Esophagus squamous epithelium (tissue), 5 donors: ENCODE results near the gene MPPED2. TPM values are rescaled to one million over a fixed set of nuclear protein-coding genes. Genes with fewer than 3 reads are reported as not detected.

ENCODE experiments used
- DNase-seq: peaks from one replicate; lab custom pipeline; 2025; lab: John Stamatoyannopoulos, UW
- H3K27ac ChIP-seq, 4 donors: fragments of 200-600 bp; sonication (generic); one replicate each; pipeline ENCODE4 v1.5.1; 2016 to 2019; ENCODE audit warnings: mild to moderate bottlenecking in 1 of 4
- H3K27me3 ChIP-seq, 4 donors: fragments of 200-600 bp; sonication (generic); 1 replicate in 3 of 4; 2 replicates in 1 of 4; pipeline versions ENCODE4 v1.5.1 to v1.6.0; 2017 to 2021; ENCODE audit warnings: antibody characterized with exemption in 1 of 4
- H3K36me3 ChIP-seq, 3 donors: fragments of 200-600 bp; sonication (generic); one replicate each; pipeline ENCODE4 v1.5.1; 2016 to 2019
- H3K4me1 ChIP-seq, 3 donors: fragments of 200-600 bp; sonication (generic); one replicate each; pipeline ENCODE4 v1.5.1; 2017 to 2019
- H3K4me3 ChIP-seq, 4 donors: fragments of 200-600 bp; sonication (generic); 1 replicate in 3 of 4; 2 replicates in 1 of 4; pipeline ENCODE4 v1.5.1; 2016 to 2019; ENCODE audit warnings: mild to moderate bottlenecking in 2 of 4, moderate library complexity in 1 of 4
- H3K9me3 ChIP-seq, 3 donors: fragments of 200-600 bp; sonication (generic); one replicate each; pipeline ENCODE4 v1.5.1; 2016 to 2019
- POLR2A ChIP-seq, 4 donors: fragments of 450-650 bp; IDR thresholded peaks; one replicate each; pipeline ENCODE4 v1.6.1; 2017; ENCODE audit warnings: antibody characterized with exemption in 4 of 4, mild to moderate bottlenecking in 4 of 4, moderate library complexity in 3 of 4
- WGBS, 2 donors: methylation state at CpG; one replicate each; pipeline ENCODE4 v1.1.5; 2018; 5-methylcytosine and 5-hydroxymethylcytosine counted together
- intact Hi-C: fragments of 100-400 bp; cut with DNase I; formaldehyde crosslinking; loops from one replicate; pipeline ENCODE4 v1.15.0; 2022
- total RNA-seq, 4 donors: library from RNA; depleted of rRNA; stranded (reverse); fragments of >200 nt; gene quantifications; one replicate each; pipeline ENCODE4 v1.1.0, GENCODE V29; 2016
- TF ChIP-seq, protein P1 (sequence below), 6 experiments: fragments of 450-650 bp in 4 of 6; fragments of 200-600 bp in 2 of 6; sonication (generic) in 2 of 6; IDR thresholded peaks; one replicate each; pipeline ENCODE4 v1.5.1; 2016 to 2019; ENCODE audit warnings: antibody characterized with exemption in 6 of 6, mild to moderate bottlenecking in 4 of 6, moderate library complexity in 4 of 6
- donor health status: DM: yes; HTN: yes; CAD: no.

MPPED2 gene
- total RNA-seq, 4 donors from 2014 or later, result 0.49 to 3.2 (median 1.8) TPM

DNA sequence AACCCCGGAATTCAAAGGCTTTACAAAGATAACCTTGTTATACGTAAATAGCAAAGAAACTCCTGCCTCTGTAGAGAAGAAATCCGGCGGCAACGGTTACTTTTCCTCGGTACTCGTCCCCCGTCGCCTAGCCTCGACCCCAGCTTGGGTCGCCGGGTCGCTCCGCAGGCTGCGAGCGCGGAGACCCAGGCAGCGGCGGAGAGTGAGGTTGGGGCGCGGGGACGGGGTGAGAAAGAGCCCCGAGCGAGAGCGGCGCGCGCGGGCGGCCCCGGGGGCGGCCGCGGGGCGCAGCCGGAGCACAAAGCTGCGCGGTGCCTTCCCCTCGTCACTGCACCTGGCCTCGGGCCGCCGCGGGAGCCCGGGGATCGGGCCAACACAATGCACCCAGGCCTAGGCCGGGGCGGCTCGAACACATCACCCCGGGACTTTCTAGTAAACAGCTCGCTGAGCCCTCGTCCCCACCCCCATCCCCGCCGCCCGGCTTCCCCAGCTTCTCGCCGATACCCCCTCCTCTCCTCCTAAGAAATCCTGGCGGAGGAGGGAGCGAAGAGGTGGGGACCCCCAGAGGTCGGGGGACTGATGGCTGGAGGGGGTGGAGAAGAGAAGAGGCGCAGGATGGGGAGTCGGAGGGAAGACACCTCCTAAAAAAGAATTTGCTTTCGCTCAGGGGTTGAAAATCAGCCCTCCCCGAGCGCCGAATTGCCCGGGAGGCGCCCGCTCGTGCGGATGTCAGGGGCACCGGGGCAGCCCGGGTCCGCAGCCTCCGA is 845 bp downstream of the MPPED2 start:
- Histone ChIP-seq H3K36me3 (no peaks in the 10 kb centered on the region), H3K27me3 (peaks cover 0 to 46% (median 0%) of the 10 kb centered on the region in 4 donors), H3K4me1 (peaks cover 0 to 44% (median 17%) of the 10 kb centered on the region in 3 donors), H3K9me3 (no peaks in the 10 kb centered on the region), H3K27ac (peak overlapping the region; percentile 46 to 81 (median 74)), H3K4me3 (peak overlapping the region; percentile 55 to 78 (median 70))
- WGBS, 2 donors, result 1 to 13% methylated on average over 18 to 34 of the region's 74 CpGs
- intact Hi-C loops, result no loop called here
- DNase-seq, result no peak
- TF ChIP-seq, protein P1, sequence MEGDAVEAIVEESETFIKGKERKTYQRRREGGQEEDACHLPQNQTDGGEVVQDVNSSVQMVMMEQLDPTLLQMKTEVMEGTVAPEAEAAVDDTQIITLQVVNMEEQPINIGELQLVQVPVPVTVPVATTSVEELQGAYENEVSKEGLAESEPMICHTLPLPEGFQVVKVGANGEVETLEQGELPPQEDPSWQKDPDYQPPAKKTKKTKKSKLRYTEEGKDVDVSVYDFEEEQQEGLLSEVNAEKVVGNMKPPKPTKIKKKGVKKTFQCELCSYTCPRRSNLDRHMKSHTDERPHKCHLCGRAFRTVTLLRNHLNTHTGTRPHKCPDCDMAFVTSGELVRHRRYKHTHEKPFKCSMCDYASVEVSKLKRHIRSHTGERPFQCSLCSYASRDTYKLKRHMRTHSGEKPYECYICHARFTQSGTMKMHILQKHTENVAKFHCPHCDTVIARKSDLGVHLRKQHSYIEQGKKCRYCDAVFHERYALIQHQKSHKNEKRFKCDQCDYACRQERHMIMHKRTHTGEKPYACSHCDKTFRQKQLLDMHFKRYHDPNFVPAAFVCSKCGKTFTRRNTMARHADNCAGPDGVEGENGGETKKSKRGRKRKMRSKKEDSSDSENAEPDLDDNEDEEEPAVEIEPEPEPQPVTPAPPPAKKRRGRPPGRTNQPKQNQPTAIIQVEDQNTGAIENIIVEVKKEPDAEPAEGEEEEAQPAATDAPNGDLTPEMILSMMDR (IDR thresholded peaks at IDR 0.05), result no peak
- no peak for TF ChIP-seq POLR2A (IDR thresholded peaks at IDR 0.05)

DNA sequence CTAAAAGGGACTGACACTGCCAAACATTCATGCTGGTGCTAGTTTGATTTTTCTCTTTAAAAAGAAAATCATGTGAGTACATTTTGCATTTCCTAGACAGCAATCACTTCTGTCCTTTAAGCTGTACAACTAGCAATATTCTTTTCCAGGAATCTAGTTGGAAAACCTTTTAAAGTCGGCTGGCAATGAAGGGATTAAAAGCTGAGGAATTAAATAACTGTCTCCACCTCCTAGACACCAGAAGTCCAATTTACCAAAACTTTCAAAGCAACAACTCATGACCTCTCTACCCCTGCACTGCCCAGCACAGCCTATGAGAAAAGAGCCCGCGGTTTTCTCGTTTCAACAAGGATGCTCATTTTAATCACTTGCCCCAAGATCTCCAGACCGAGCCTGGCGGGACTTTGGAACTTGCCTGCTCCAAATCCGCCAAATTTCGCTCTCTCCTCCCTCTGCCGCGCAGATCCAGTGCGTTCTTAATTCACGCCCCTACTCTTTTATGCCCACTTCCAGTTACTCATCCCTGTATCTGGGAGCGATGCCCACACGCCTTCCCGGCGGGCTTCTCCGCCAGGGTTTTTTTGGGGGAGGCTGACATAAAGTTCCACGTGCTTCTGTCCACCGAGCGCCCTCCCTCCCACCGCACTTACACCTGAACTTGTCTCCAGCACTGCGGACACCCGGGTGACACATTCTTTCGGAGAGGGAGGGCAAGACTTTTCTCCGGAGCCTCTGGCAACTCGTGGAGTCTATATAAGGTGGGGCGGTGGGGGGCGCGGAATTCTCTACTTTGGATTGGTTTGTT is 2.5 kb downstream of the MPPED2 start:
- peaks cover 0 to 46% (median 0%) of the 10 kb centered on the region in 4 donors for H3K27me3 ChIP-seq
- peak overlapping the region; percentile 55 to 78 (median 70) for H3K4me3 ChIP-seq
- no peak for DNase-seq
- H3K4me1 ChIP-seq, result peaks cover 0 to 44% (median 17%) of the 10 kb centered on the region in 3 donors
- intact Hi-C loops, result no loop called here
- H3K36me3 ChIP-seq, result no peaks in the 10 kb centered on the region
- no peak overlapping the region for H3K27ac ChIP-seq
- 36 to 71% methylated on average over 18 to 20 of the region's 29 CpGs for WGBS, 2 donors
- H3K9me3 ChIP-seq, result no peaks in the 10 kb centered on the region
- TF ChIP-seq POLR2A (IDR thresholded peaks at IDR 0.05), result no peak
- TF ChIP-seq, protein P1 (IDR thresholded peaks at IDR 0.05), result no peak

DNA sequence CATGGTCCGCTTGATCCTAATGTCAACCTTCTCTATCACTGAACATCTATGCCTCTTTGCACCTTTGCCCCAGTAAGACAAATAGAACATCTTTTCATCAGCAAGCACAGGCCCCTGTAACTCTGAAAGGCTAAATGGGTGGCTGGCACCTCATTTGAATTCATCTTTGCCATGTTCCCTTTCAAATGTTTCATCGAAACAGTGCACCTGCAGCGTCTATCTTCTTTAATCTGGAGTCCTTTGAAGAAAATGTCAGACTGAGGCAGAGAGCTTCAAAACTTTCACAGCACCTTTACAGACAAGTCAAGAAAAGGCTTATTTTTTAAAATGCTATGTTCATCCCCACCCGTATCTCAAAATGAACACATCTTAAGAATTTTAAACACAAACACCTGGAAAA is 3.4 kb downstream of the MPPED2 start:
- no peak for TF ChIP-seq POLR2A (IDR thresholded peaks at IDR 0.05)
- TF ChIP-seq, protein P1 (IDR thresholded peaks at IDR 0.05), result no peak
- no peak for DNase-seq

DNA sequence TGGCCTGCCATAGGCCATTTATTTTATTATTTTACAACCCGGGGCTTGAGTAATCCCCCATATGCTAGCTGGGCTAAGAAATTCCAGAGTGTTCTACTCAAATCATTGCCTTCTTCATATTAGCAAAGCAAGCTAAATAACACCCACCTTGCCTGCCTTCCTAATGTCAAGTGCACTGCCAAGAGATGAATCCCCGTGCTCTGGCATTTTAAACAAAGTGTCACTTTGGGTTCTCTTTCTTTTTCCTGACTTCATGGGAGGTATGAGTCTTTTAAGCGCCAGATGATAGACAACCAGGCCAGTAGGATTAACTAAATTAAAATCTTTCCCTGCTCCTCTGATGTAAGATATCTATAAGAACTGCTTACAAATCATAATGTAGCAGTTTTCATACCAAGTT is 4.5 kb downstream of the MPPED2 start:
- Histone ChIP-seq H3K27ac (no peak overlapping the region), H3K4me3 (no peak overlapping the region), H3K9me3 (no peaks in the 10 kb centered on the region), H3K4me1 (peaks cover 0 to 32% (median 17%) of the 10 kb centered on the region in 3 donors), H3K36me3 (no peaks in the 10 kb centered on the region), H3K27me3 (peaks cover 0 to 36% (median 0%) of the 10 kb centered on the region in 4 donors)
- intact Hi-C loops, result no loop called here
- TF ChIP-seq POLR2A (IDR thresholded peaks at IDR 0.05), result no peak
- TF ChIP-seq, protein P1 (IDR thresholded peaks at IDR 0.05), result no peak
- DNase-seq, result no peak
- 68 to 80% methylated on average over 3 of the region's 3 CpGs for WGBS, 2 donors

More for the DNA sequence above, 3.4 kb downstream of the MPPED2 start:
- WGBS, 2 donors, result 84 to 89% methylated on average over 4 of the region's 4 CpGs
- no peak overlapping the region for H3K4me3 ChIP-seq
- intact Hi-C loops, result no loop called here
- no peaks in the 10 kb centered on the region for H3K9me3 ChIP-seq
- H3K27ac ChIP-seq, result no peak overlapping the region
- H3K4me1 ChIP-seq, result peaks cover 0 to 43% (median 17%) of the 10 kb centered on the region in 3 donors
- no peaks in the 10 kb centered on the region for H3K36me3 ChIP-seq
- peaks cover 0 to 46% (median 0%) of the 10 kb centered on the region in 4 donors for H3K27me3 ChIP-seq
